PC-3 (cell line): ENCODE measurements around the gene LSM12. TPM values are rescaled to one million over a fixed set of nuclear protein-coding genes. Genes with fewer than 3 reads are reported as not detected.
A peak's percentile ranks its signal among the peaks of the same experiment; 100 is the strongest.

Source experiments
- ATAC-seq: fragments of 200-7000 bp; cut with Tn5 transposase; 2 replicates; pipeline ENCODE4 v1.9.1; 2020; ENCODE audit warnings: mild to moderate bottlenecking, moderate library complexity
- BruUV-seq: library from RNA; stranded (reverse); fragments of 400-500 nt; replicated peaks from 2 replicates; lab custom pipeline; 2021; lab: Mats Ljungman, UMichigan
- CTCF ChIA-PET: fragments of 300-600 bp; sonication (Branson Sonifier 250); formaldehyde crosslinking; loops from one replicate; lab custom pipeline; 2022; ENCODE audit warnings: antibody characterized with exemption; lab: Charles Lee
- POLR2A ChIA-PET: fragments of 300-600 bp; sonication (Branson Sonifier 250); formaldehyde crosslinking; loops from one replicate; lab custom pipeline; 2022; ENCODE audit warnings: antibody characterized with exemption; ENCODE audit not compliant: unreplicated experiment; lab: Charles Lee
- DNase-seq: peaks from one replicate; pipeline ENCODE4 v3.0.0-alpha.2; 2015
- H2AFZ ChIP-seq: fragments of 300-600 bp; sonication (generic); 2 replicates; pipeline ENCODE4 v1.6.0; 2016; ENCODE audit warnings: antibody characterized with exemption, low read length
- H3F3A ChIP-seq: fragments of 300-600 bp; sonication (generic); one replicate; pipeline ENCODE4 v1.6.0; 2017; ENCODE audit warnings: antibody characterized with exemption, low read length, control low read depth, mild to moderate bottlenecking; ENCODE audit not compliant: unreplicated experiment
- H3K27ac ChIP-seq: fragments of 300-600 bp; sonication (generic); 2 replicates; pipeline ENCODE4 v1.5.1; 2016; ENCODE audit warnings: mild to moderate bottlenecking, low read length
- H3K27me3 ChIP-seq: fragments of 300-600 bp; sonication (generic); 2 replicates; pipeline ENCODE4 v1.6.1; 2016; ENCODE audit warnings: low read length, mixed read lengths
- H3K36me3 ChIP-seq: fragments of 300-600 bp; sonication (generic); 2 replicates; pipeline ENCODE4 v1.6.1; 2016; ENCODE audit warnings: low read depth, mixed run types, low read length, mixed read lengths
- H3K4me1 ChIP-seq: fragments of 300-600 bp; sonication (generic); 2 replicates; pipeline ENCODE4 v1.5.1; 2016; ENCODE audit warnings: low read length; ENCODE audit not compliant: insufficient read depth
- H3K4me2 ChIP-seq: fragments of 300-600 bp; sonication (generic); 2 replicates; pipeline ENCODE4 v1.6.0; 2016; ENCODE audit warnings: low read length
- H3K4me3 ChIP-seq: fragments of 300-600 bp; sonication (generic); 2 replicates; pipeline ENCODE4 v1.5.1; 2016; ENCODE audit warnings: mild to moderate bottlenecking, low read length, mixed read lengths
- H3K79me2 ChIP-seq: fragments of 300-600 bp; sonication (generic); 2 replicates; pipeline ENCODE4 v1.6.1; 2017; ENCODE audit warnings: low read length, mixed read lengths
- H3K9ac ChIP-seq: fragments of 300-600 bp; sonication (generic); 2 replicates; pipeline ENCODE4 v1.6.0; 2016; ENCODE audit warnings: mild to moderate bottlenecking, low read length
- H3K9me2 ChIP-seq: fragments of 300-600 bp; sonication (generic); replicated peaks from 2 replicates; pipeline ENCODE4 v1.6.1; 2016; ENCODE audit warnings: mixed run types, low read length, mixed read lengths
- H3K9me3 ChIP-seq: fragments of 300-600 bp; sonication (generic); 2 replicates; pipeline ENCODE4 v1.6.1; 2016; ENCODE audit warnings: low read length, mixed read lengths
- H4K20me1 ChIP-seq: fragments of 300-600 bp; sonication (generic); 2 replicates; pipeline ENCODE4 v1.6.1; 2016; ENCODE audit warnings: low read length, mixed read lengths
- CTCF ChIP-seq: fragments of 300-600 bp; sonication (generic); conservative IDR thresholded peaks from 2 replicates; pipeline ENCODE4 v1.5.1; 2017; ENCODE audit warnings: antibody characterized with exemption, low read depth, mild to moderate bottlenecking, low read length
- EZH2 ChIP-seq: fragments of 300-600 bp; sonication (generic); IDR thresholded peaks from one replicate; pipeline ENCODE4 v1.6.1; 2017; ENCODE audit warnings: antibody characterized with exemption, mild to moderate bottlenecking, low read length; ENCODE audit not compliant: unreplicated experiment
- EZH2phosphoT487 ChIP-seq: fragments of 300-600 bp; sonication (generic); IDR thresholded peaks from 2 replicates; pipeline ENCODE4 v1.6.1; 2018; ENCODE audit warnings: mild to moderate bottlenecking, antibody characterized with exemption, low read length, borderline replicate concordance
- intact Hi-C: fragments of 100-400 bp; cut with micrococcal nuclease; formaldehyde crosslinking; loops from 2 replicates; pipeline ENCODE4 v1.9.0; 2023
- total RNA-seq: library from RNA; depleted of rRNA; stranded (reverse); fragments of >200 nt; gene quantifications from 2 replicates; pipeline ENCODE4 v1.2.3, GENCODE V29; 2014

The LSM12 gene
- total RNA-seq, 1 experiment from 2014 or later = 118 TPM

- no peaks in the 10 kb centered on the region for H3K27me3 ChIP-seq
- peaks cover 2% of the 10 kb centered on the region for H3F3A ChIP-seq
- no peak overlapping the region for H3K4me2 ChIP-seq
- H3K36me3 ChIP-seq = no peaks in the 10 kb centered on the region
- DNase-seq (no peak), ATAC-seq (no peak)
- no peaks in the 10 kb centered on the region for H4K20me1 ChIP-seq
- H3K9me2 ChIP-seq = no peaks in the 10 kb centered on the region
- H3K4me1 ChIP-seq = peaks cover 27% of the 10 kb centered on the region
- H3K79me2 ChIP-seq = no peaks in the 10 kb centered on the region
- no peak overlapping the region for H3K9ac ChIP-seq
- no peak overlapping the region for H3K27ac ChIP-seq
- ChIA-PET CTCF (interaction anchor here (0.5 kb wide), 1 partner anchor 59 kb away, joined by 3 read pairs; no protein-coding TSS in a partner anchor), POLR2A (interaction anchor here (0.5 kb wide), 1 partner anchor 83 kb away, joined by 5 read pairs; no protein-coding TSS in a partner anchor)
- H2AFZ ChIP-seq = no peak overlapping the region
- TF ChIP-seq CTCF (no peak), EZH2 (no peak), EZH2phosphoT487 (no peak)
- BruUV-seq = no TSS peak
- no peak overlapping the region for H3K4me3 ChIP-seq
- intact Hi-C loops = no loop called here
- H3K9me3 ChIP-seq = no peaks in the 10 kb centered on the region
Measured at GRCh38 chr17:44091200-44091997, 24.9 kb upstream of the LSM12 start.

- Histone ChIP-seq H3K4me2 (no peak overlapping the region), H3K4me3 (no peak overlapping the region), H3K79me2 (no peaks in the 10 kb centered on the region), H3K27me3 (no peaks in the 10 kb centered on the region), H3K27ac (no peak overlapping the region), H3K9ac (no peak overlapping the region), H3F3A (peaks cover 3% of the 10 kb centered on the region), H3K9me3 (no peaks in the 10 kb centered on the region), H3K9me2 (no peaks in the 10 kb centered on the region), H4K20me1 (no peaks in the 10 kb centered on the region), H3K36me3 (no peaks in the 10 kb centered on the region), H2AFZ (no peak overlapping the region), H3K4me1 (peaks cover 18% of the 10 kb centered on the region)
- ATAC-seq = no peak
- intact Hi-C loops = no loop called here
- BruUV-seq = no TSS peak
- TF ChIP-seq CTCF (no peak), EZH2 (no peak), EZH2phosphoT487 (no peak)
- ChIA-PET CTCF (no interaction called here), POLR2A (interaction anchor here (0.6 kb wide), 1 partner anchor 700 kb away, joined by 3 read pairs; no protein-coding TSS in a partner anchor)
- no peak for DNase-seq
Measured at GRCh38 chr17:44088254-44088653, 21.8 kb upstream of the LSM12 start.

GRCh38 chr17:44087319-44087718 is 20.8 kb upstream of the LSM12 start:
- Histone ChIP-seq H3K9me3 (no peaks in the 10 kb centered on the region), H3F3A (peaks cover 3% of the 10 kb centered on the region), H3K4me1 (peaks cover 18% of the 10 kb centered on the region), H3K4me3 (no peak overlapping the region; the same call in 1 of the 2 replicates), H3K79me2 (no peaks in the 10 kb centered on the region), H2AFZ (no peak overlapping the region), H3K36me3 (no peaks in the 10 kb centered on the region), H4K20me1 (no peaks in the 10 kb centered on the region), H3K4me2 (peak overlapping the region; percentile 69), H3K9ac (peak overlapping the region; percentile 6; the same call in 1 of the 2 replicates), H3K27ac (peak overlapping the region; percentile 32), H3K27me3 (no peaks in the 10 kb centered on the region), H3K9me2 (no peaks in the 10 kb centered on the region)
- ChIA-PET POLR2A (interaction anchor here (0.6 to 0.7 kb wide), 2 partner anchors 20 to 1884 kb away, joined by 15 to 16 read pairs; no protein-coding TSS in a partner anchor), CTCF (interaction anchor here (0.6 to 1.2 kb wide), 3 partner anchors 28 to 81 kb away, joined by 4 to 5 read pairs (median 5); partner anchors contain the start of gene HDAC5)
- no peak for ATAC-seq
- DNase-seq = no peak
- intact Hi-C loops = no loop called here
- no TSS peak for BruUV-seq
- TF ChIP-seq CTCF = no peak
- no peak for TF ChIP-seq EZH2
- TF ChIP-seq EZH2phosphoT487 = no peak
